Erythroblast (primary cell): ENCODE measurements around the gene PRIM2.
"Not testable (repeated sequence)": the region's sequence is repeated elsewhere in the genome, so short reads cannot be mapped to it uniquely, and the experiment has no call there.

ENCODE experiments used
- GATA1 ChIP-seq: IDR thresholded peaks from 2 replicates; pipeline ENCODE4 v1.6.1; 2011; ENCODE audit warnings: low read depth, mild to moderate bottlenecking, control low read depth, low read length, moderate library complexity
- POLR2A ChIP-seq: IDR thresholded peaks from 2 replicates; pipeline ENCODE4 v1.6.1; 2011; ENCODE audit warnings: mild to moderate bottlenecking, low read length

- not testable (repeated sequence) for TF ChIP-seq GATA1, POLR2A
These were observed 342.4 kb downstream of the PRIM2 start for GRCh38 chr6:57659794-57660193.
